ENCODE results near the gene PKP2.
"Not testable (repeated sequence)": the region's sequence is repeated elsewhere in the genome, so short reads cannot be mapped to it uniquely, and the experiment has no call there.

Gene PKP2

GRCh38 chr12:32877601-32878459 is 18.7 kb downstream of the PKP2 start:
- no peaks in the 10 kb centered on the region for H3K4me1 ChIP-seq (ENCODE audit: low read length)
- H2AFZ ChIP-seq (ENCODE audit: low read depth, low read length): no peak overlapping the region
- H3K9ac ChIP-seq (ENCODE audit: low read length): no peak overlapping the region
- H3K9me3 ChIP-seq (ENCODE audit: insufficient read depth, low read length): no peaks in the 10 kb centered on the region
- no peaks in the 10 kb centered on the region for H3K36me3 ChIP-seq (replicated peaks; ENCODE audit: low read depth, low read length)
- no peak overlapping the region for H3K27ac ChIP-seq (ENCODE audit: low read length)
- no peaks in the 10 kb centered on the region for H4K20me1 ChIP-seq (ENCODE audit: insufficient read depth, low read length)
- TF ChIP-seq CTCF (IDR thresholded peaks at IDR 0.05; ENCODE audit: low read depth, low read length) (no peak), EZH2phosphoT487 (IDR thresholded peaks at IDR 0.05; ENCODE audit: low read depth) (no peak)
- no peak overlapping the region for H3K4me3 ChIP-seq (ENCODE audit: low read length)
- no peaks in the 10 kb centered on the region for H3K79me2 ChIP-seq (ENCODE audit: low read length)
- peaks cover 31% of the 10 kb centered on the region for H3K27me3 ChIP-seq (ENCODE audit: low read depth, low read length)
- 0 out of 2 replicates have a peak overlapping the region, but pooled peaks have one; percentile 9 for H3K4me2 ChIP-seq (ENCODE audit: low read length)

- Histone ChIP-seq H4K20me1 (ENCODE audit: insufficient read depth, low read length) (no peaks in the 10 kb centered on the region), H2AFZ (ENCODE audit: low read depth, low read length) (no peak overlapping the region), H3K36me3 (replicated peaks; ENCODE audit: low read depth, low read length) (no peaks in the 10 kb centered on the region), H3K27ac (ENCODE audit: low read length) (no peak overlapping the region), H3K4me3 (ENCODE audit: low read length) (no peak overlapping the region), H3K9me3 (ENCODE audit: insufficient read depth, low read length) (no peaks in the 10 kb centered on the region), H3K4me2 (ENCODE audit: low read length) (no peak overlapping the region), H3K27me3 (ENCODE audit: low read depth, low read length) (peaks cover 28% of the 10 kb centered on the region), H3K4me1 (ENCODE audit: low read length) (no peaks in the 10 kb centered on the region), H3K79me2 (ENCODE audit: low read length) (no peaks in the 10 kb centered on the region), H3K9ac (ENCODE audit: low read length) (no peak overlapping the region)
- TF ChIP-seq EZH2phosphoT487 (IDR thresholded peaks at IDR 0.05; ENCODE audit: low read depth) (no peak), CTCF (IDR thresholded peaks at IDR 0.05; ENCODE audit: low read depth, low read length) (no peak)
Measured at GRCh38 chr12:32876004-32876403, 20.6 kb downstream of the PKP2 start.

- Histone ChIP-seq H3K9me3 (ENCODE audit: insufficient read depth, low read length) (no peaks in the 10 kb centered on the region), H2AFZ (ENCODE audit: low read depth, low read length) (no peak overlapping the region), H3K9ac (ENCODE audit: low read length) (no peak overlapping the region), H3K79me2 (ENCODE audit: low read length) (no peaks in the 10 kb centered on the region), H3K4me3 (ENCODE audit: low read length) (no peak overlapping the region), H4K20me1 (ENCODE audit: insufficient read depth, low read length) (no peaks in the 10 kb centered on the region), H3K27ac (ENCODE audit: low read length) (no peak overlapping the region), H3K4me1 (ENCODE audit: low read length) (no peaks in the 10 kb centered on the region), H3K36me3 (replicated peaks; ENCODE audit: low read depth, low read length) (no peaks in the 10 kb centered on the region), H3K27me3 (ENCODE audit: low read depth, low read length) (peaks cover 28% of the 10 kb centered on the region), H3K4me2 (ENCODE audit: low read length) (no peak overlapping the region)
- no peak for TF ChIP-seq EZH2phosphoT487 (IDR thresholded peaks at IDR 0.05; ENCODE audit: low read depth)
- no peak for TF ChIP-seq CTCF (IDR thresholded peaks at IDR 0.05; ENCODE audit: low read depth, low read length)
Measured at GRCh38 chr12:32874975-32875374, 21.6 kb downstream of the PKP2 start.

GRCh38 chr12:32874078-32874477 is 22.5 kb downstream of the PKP2 start:
- no peaks in the 10 kb centered on the region for H3K9me3 ChIP-seq (ENCODE audit: insufficient read depth, low read length)
- H3K4me2 ChIP-seq (ENCODE audit: low read length): no peak overlapping the region
- peaks cover 28% of the 10 kb centered on the region for H3K27me3 ChIP-seq (ENCODE audit: low read depth, low read length)
- H2AFZ ChIP-seq (ENCODE audit: low read depth, low read length): no peak overlapping the region
- H4K20me1 ChIP-seq (ENCODE audit: insufficient read depth, low read length): no peaks in the 10 kb centered on the region
- H3K79me2 ChIP-seq (ENCODE audit: low read length): no peaks in the 10 kb centered on the region
- no peak overlapping the region for H3K27ac ChIP-seq (ENCODE audit: low read length)
- H3K4me1 ChIP-seq (ENCODE audit: low read length): no peaks in the 10 kb centered on the region
- H3K9ac ChIP-seq (ENCODE audit: low read length): no peak overlapping the region
- no peak for TF ChIP-seq CTCF (IDR thresholded peaks at IDR 0.05; ENCODE audit: low read depth, low read length)
- no peak for TF ChIP-seq EZH2phosphoT487 (IDR thresholded peaks at IDR 0.05; ENCODE audit: low read depth)
- H3K36me3 ChIP-seq (replicated peaks; ENCODE audit: low read depth, low read length): no peaks in the 10 kb centered on the region
- no peak overlapping the region for H3K4me3 ChIP-seq (ENCODE audit: low read length)

GRCh38 chr12:32872416-32872815 is 24.2 kb downstream of the PKP2 start:
- peaks cover 26% of the 10 kb centered on the region for H3K27me3 ChIP-seq (ENCODE audit: low read depth, low read length)
- H2AFZ ChIP-seq (ENCODE audit: low read depth, low read length); H3K4me1 ChIP-seq (ENCODE audit: low read length); H3K9ac ChIP-seq (ENCODE audit: low read length); H3K9me3 ChIP-seq (ENCODE audit: insufficient read depth, low read length); H3K27ac ChIP-seq (ENCODE audit: low read length); H3K4me3 ChIP-seq (ENCODE audit: low read length); H4K20me1 ChIP-seq (ENCODE audit: insufficient read depth, low read length); H3K36me3 ChIP-seq (replicated peaks; ENCODE audit: low read depth, low read length); H3K79me2 ChIP-seq (ENCODE audit: low read length); H3K4me2 ChIP-seq (ENCODE audit: low read length): not testable (repeated sequence)

Measured in OCI-LY3 (cell line).